GM12878 (cell line): Measurements from ENCODE around the gene DMXL1.

Experiments
- JUND ChIP-seq: IDR thresholded peaks from 2 replicates; pipeline ENCODE4 v1.6.1; 2012; ENCODE audit warnings: low read depth, mild to moderate bottlenecking, low read length, improper control_type of control experiment, moderate library complexity
- ZNF217 ChIP-seq: fragments of 450-650 bp; IDR thresholded peaks from 2 replicates; pipeline ENCODE4 v1.6.1; 2017; ENCODE audit warnings: antibody characterized with exemption, mild to moderate bottlenecking

- TF ChIP-seq ZNF217: no peak
- TF ChIP-seq JUND: no peak
Observed at GRCh38 chr5:119082691-119083090, 11.8 kb downstream of the DMXL1 start.
